Liver (tissue), 3 donors: ENCODE data around the gene MTERF1.
"Not testable (repeated sequence)": the region's sequence is repeated elsewhere in the genome, so short reads cannot be mapped to it uniquely, and the experiment has no call there.

Source experiments
- FOXA1 ChIP-seq: IDR thresholded peaks from 2 replicates; pipeline ENCODE4 v1.6.1; 2016; ENCODE audit warnings: antibody characterized with exemption
- JUND ChIP-seq, 2 donors: IDR thresholded peaks; 2 replicates each; pipeline ENCODE4 v1.6.1; 2016; ENCODE audit warnings: antibody characterized with exemption in 2 of 2
- RAD21 ChIP-seq, 2 donors: IDR thresholded peaks; 2 replicates each; pipeline ENCODE4 v1.6.1; 2016; ENCODE audit warnings: antibody characterized with exemption in 2 of 2, mild to moderate bottlenecking in 2 of 2
- SP1 ChIP-seq: IDR thresholded peaks from 2 replicates; pipeline ENCODE4 v1.6.1; 2018; ENCODE audit warnings: antibody characterized with exemption, mild to moderate bottlenecking
- ZBTB33 ChIP-seq: IDR thresholded peaks from 2 replicates; pipeline ENCODE4 v1.6.1; 2016; ENCODE audit warnings: antibody characterized with exemption
- TF ChIP-seq, protein P1 (sequence below): fragments of 150-350 bp; IDR thresholded peaks from 2 replicates; pipeline ENCODE4 v1.5.1; 2017; ENCODE audit warnings: improper control_type of control experiment, low read depth, low read length; ENCODE audit not compliant: missing input control
- TF ChIP-seq, protein P2 (sequence below): IDR thresholded peaks from 2 replicates; pipeline ENCODE4 v1.6.1; 2016; ENCODE audit warnings: antibody characterized with exemption, mild to moderate bottlenecking
- donor health status: healthy.
- donor health status: healthy.

GRCh38 chr7:91893699-91894098, 13.2 kb upstream of the MTERF1 start:
- not testable (repeated sequence) for TF ChIP-seq JUND (IDR thresholded peaks at IDR 0.05); RAD21 (IDR thresholded peaks at IDR 0.05); FOXA1; SP1; ZBTB33
- TF ChIP-seq, protein P1, sequence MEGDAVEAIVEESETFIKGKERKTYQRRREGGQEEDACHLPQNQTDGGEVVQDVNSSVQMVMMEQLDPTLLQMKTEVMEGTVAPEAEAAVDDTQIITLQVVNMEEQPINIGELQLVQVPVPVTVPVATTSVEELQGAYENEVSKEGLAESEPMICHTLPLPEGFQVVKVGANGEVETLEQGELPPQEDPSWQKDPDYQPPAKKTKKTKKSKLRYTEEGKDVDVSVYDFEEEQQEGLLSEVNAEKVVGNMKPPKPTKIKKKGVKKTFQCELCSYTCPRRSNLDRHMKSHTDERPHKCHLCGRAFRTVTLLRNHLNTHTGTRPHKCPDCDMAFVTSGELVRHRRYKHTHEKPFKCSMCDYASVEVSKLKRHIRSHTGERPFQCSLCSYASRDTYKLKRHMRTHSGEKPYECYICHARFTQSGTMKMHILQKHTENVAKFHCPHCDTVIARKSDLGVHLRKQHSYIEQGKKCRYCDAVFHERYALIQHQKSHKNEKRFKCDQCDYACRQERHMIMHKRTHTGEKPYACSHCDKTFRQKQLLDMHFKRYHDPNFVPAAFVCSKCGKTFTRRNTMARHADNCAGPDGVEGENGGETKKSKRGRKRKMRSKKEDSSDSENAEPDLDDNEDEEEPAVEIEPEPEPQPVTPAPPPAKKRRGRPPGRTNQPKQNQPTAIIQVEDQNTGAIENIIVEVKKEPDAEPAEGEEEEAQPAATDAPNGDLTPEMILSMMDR: not testable (repeated sequence)
- TF ChIP-seq, protein P2, sequence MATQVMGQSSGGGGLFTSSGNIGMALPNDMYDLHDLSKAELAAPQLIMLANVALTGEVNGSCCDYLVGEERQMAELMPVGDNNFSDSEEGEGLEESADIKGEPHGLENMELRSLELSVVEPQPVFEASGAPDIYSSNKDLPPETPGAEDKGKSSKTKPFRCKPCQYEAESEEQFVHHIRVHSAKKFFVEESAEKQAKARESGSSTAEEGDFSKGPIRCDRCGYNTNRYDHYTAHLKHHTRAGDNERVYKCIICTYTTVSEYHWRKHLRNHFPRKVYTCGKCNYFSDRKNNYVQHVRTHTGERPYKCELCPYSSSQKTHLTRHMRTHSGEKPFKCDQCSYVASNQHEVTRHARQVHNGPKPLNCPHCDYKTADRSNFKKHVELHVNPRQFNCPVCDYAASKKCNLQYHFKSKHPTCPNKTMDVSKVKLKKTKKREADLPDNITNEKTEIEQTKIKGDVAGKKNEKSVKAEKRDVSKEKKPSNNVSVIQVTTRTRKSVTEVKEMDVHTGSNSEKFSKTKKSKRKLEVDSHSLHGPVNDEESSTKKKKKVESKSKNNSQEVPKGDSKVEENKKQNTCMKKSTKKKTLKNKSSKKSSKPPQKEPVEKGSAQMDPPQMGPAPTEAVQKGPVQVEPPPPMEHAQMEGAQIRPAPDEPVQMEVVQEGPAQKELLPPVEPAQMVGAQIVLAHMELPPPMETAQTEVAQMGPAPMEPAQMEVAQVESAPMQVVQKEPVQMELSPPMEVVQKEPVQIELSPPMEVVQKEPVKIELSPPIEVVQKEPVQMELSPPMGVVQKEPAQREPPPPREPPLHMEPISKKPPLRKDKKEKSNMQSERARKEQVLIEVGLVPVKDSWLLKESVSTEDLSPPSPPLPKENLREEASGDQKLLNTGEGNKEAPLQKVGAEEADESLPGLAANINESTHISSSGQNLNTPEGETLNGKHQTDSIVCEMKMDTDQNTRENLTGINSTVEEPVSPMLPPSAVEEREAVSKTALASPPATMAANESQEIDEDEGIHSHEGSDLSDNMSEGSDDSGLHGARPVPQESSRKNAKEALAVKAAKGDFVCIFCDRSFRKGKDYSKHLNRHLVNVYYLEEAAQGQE: not testable (repeated sequence)
